ENCODE measurements around the gene CDH1.

- TF ChIP-seq CTCF (conservative IDR thresholded peaks at IDR 0.05 in 1 of 2, IDR thresholded peaks at IDR 0.05 in 1 of 2; ENCODE audit: extremely low read depth in 1 of 2, insufficient read depth in 1 of 2, low read depth in 1 of 2, low read length in 2 of 2) (no peak), EZH2 (IDR thresholded peaks at IDR 0.05; ENCODE audit: borderline replicate concordance, low read length) (no peak)
Observed at GRCh38 chr16:68869492-68870088, 132.5 kb downstream of the CDH1 start.
